ENCODE data around the gene TMEM127. TPM values are rescaled to one million over a fixed set of nuclear protein-coding genes. Genes with fewer than 3 reads are reported as not detected.

The TMEM127 gene, protein sequence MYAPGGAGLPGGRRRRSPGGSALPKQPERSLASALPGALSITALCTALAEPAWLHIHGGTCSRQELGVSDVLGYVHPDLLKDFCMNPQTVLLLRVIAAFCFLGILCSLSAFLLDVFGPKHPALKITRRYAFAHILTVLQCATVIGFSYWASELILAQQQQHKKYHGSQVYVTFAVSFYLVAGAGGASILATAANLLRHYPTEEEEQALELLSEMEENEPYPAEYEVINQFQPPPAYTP
- 30.7 and 35.7 TPM in 2 replicates for total RNA-seq

DNA sequence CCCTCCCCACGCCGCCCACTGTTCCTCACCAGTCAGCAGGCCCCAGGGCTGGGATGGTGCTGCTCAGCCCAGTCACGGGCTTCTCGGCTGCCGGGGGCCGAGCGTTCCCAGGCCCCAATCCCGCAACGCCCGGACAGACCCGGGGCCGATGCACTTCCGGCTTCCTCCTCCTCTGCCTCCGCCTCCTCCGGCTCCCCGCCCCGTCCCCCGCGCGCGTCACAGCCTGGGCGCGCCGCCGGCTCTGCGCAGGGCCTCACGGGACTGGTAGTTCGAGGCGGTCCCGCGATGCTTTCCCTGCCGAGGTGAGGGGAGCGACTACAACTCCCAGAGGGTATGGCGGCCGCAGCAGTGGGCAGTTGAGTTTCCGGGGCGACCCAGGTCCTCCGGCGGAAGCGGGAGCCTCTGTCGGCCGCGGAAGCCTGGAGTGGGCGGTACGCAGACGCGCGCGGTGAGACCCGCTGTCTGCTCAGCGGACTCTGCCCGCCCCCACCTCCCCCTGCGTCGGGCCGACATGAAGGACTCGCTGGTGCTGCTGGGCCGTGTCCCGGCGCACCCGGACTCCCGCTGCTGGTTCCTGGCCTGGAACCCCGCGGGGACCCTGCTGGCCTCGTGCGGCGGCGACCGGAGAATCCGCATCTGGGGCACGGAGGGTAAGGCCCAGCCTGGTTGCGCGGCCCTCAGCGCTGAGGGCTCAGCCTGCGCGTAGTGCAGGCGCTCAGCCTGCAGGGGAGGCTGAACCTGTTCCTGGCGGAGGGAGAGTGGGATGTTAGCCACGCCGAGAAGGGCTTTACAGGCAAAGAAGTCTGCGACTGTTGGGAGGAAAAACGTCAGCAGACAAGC, at the start of gene TMEM127, which contains the start of gene CIAO1:
Gene TMEM127, minus strand, starts transcription at position 158 of the 840 bp plus-strand sequence. CDS start 616 bp downstream, outside the sequence.
Gene CIAO1, plus strand, starts transcription at position 386 of the 840 bp plus-strand sequence. Its CDS starts 126 bp downstream, at position 512.

DNA sequence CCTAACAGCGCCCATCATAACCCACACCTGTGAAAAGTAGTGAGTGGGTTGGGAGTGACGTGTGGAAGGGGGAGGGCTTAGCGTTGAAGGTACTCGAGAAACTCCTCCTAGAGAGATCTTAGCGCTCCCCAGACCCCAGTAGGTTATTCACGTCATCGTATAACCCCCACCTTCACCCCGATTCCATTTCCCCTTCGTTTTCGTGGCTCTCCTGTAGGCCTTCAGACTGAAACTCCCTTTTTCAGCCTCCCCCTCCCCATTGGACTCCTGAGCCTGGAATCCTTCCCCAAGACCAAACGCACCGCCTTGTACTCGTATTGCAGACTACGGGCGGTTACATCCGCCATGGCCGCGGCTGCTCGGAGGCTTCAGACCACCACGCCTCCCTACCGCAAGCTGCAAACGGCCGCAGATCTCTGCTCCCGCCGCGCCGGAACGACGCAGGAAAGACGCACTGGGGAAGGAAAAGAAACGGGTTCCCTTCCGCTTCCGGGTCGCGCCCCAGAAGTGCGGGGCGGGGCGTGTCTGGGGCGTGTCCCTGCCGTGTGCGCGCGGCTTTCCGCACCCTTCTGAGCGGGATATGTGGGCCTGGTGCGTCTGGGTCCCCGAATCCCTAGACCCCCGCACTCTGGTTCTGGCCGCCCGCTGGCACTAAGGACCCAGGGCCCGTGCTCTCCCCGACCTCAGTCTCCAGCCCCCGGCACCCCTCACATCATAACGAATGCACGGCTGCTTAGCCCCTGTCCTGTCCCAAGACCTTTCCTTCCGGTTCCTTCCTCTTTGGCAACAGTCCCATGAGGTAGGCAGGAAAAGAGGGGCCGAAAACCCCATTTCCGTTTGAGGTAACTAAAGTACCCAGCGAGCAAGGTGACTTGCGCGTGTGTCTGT, 39.5 kb upstream of the TMEM127 start, which contains the start of gene SNRNP200:
Gene SNRNP200, minus strand, starts transcription at position 456 of the 888 bp plus-strand sequence. Its CDS starts 109 bp downstream, at position 347.

DNA sequence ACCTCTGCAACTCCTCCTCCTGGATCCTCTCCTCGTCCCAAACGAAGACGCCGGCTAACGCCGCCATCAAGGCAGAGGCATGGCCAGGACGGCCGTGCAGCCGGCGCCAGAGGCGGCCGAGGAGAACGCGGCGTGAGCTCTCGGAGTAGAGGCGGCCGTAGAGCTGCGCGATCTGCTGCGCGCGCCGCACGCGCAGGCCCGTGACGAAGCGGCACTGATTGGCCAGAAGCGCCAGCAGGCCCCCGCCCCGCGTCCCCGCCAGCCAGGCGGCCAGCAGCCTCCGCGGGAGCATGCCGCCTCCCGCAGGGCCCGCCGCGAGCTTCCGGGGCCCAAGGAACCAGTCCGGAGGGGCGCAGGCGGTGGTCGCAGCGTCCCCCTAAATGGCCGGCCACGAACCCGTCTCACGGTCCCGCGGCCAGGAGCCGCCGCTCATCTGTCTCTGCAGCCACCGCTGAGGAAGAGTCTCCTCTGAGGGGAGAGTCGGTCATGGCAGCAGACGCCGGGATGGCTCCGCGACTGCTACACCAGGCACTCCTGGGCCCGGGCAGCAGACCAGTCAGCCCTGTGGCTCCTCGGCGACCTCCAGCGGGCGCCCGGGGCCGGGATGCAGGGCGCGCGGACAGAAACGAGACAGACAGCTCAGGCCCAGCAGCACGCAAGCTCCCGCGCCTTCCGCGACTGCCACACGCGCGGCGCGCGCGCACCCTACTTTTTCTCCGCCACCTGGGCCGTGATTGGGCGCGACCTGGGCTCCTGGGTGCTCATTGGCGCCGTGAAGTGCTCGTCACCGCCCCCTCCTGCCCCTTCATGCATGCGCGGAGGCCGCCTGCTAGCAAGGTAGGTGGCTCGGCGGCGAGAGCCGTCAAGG, 57.4 kb downstream of the TMEM127 start, which contains the start of gene STARD7:
Gene STARD7, minus strand, starts transcription at position 685 of the 868 bp plus-strand sequence. Its CDS starts 393 bp downstream, at position 292.

Other genes with a start within 250 kb of the TMEM127 start
- 7.6 and 8.3 TPM in 2 replicates for gene GPAT2, start 231.1 kb downstream of the TMEM127 start, total RNA-seq
- not detected in 2 replicates for gene ADRA2B, start 149.4 kb downstream of the TMEM127 start, total RNA-seq
- not detected in 2 replicates for gene ASTL, start 127.5 kb downstream of the TMEM127 start, total RNA-seq
- gene DUSP2, start 120.6 kb downstream of the TMEM127 start, total RNA-seq = 0.07 and 0.74 TPM in 2 replicates
- gene STARD7, start 57.2 kb downstream of the TMEM127 start, total RNA-seq = 113 and 123 TPM in 2 replicates
- 91.0 and 92.4 TPM in 2 replicates for gene CIAO1, start 228 bp upstream of the TMEM127 start, total RNA-seq
- gene SNRNP200, start 39.5 kb upstream of the TMEM127 start, total RNA-seq = 83.0 and 83.8 TPM in 2 replicates
- 3.2 and 4.1 TPM in 2 replicates for gene ITPRIPL1, start 59.3 kb upstream of the TMEM127 start, total RNA-seq
- gene NCAPH, start 69.8 kb upstream of the TMEM127 start, total RNA-seq = 32.5 and 47.8 TPM in 2 replicates
- 0.34 and 1.7 TPM in 2 replicates for gene NEURL3, start 239.4 kb upstream of the TMEM127 start, total RNA-seq